ENCODE results near the gene PDE4D. TPM values are rescaled to one million over a fixed set of nuclear protein-coding genes. Genes with fewer than 3 reads are reported as not detected.
A peak's percentile ranks its signal among the peaks of the same experiment; 100 is the strongest.

Gene PDE4D
- total and polyA plus RNA-seq, 9 donors = 21.1 to 65.9 (median 33.0) TPM

- peak; percentile 80 for DNase-seq
- no peaks in the 10 kb centered on the region for H3K36me3 ChIP-seq (ENCODE audit: control insufficient read depth, insufficient read depth, low read length)
- peak overlapping the region; percentile 92 for H3K27ac ChIP-seq (ENCODE audit: low read length)
- WGBS (ENCODE audit: insufficient coverage) = no CpG with 5 or more reads among the region's 15 CpGs
- H3K4me3 ChIP-seq (ENCODE audit: low read length) = peak overlapping the region; percentile 25
- H3K27me3 ChIP-seq (ENCODE audit: control insufficient read depth, insufficient read depth, low read length) = no peaks in the 10 kb centered on the region
- no peaks in the 10 kb centered on the region for H3K9me3 ChIP-seq (replicated peaks; ENCODE audit: control insufficient read depth, low read depth, low read length)
- H3K4me1 ChIP-seq (ENCODE audit: control insufficient read depth, insufficient read depth, low read length) = peaks cover 21% of the 10 kb centered on the region
Observed at GRCh38 chr5:59126708-59127573, 766.6 kb downstream of the PDE4D start.

DNA sequence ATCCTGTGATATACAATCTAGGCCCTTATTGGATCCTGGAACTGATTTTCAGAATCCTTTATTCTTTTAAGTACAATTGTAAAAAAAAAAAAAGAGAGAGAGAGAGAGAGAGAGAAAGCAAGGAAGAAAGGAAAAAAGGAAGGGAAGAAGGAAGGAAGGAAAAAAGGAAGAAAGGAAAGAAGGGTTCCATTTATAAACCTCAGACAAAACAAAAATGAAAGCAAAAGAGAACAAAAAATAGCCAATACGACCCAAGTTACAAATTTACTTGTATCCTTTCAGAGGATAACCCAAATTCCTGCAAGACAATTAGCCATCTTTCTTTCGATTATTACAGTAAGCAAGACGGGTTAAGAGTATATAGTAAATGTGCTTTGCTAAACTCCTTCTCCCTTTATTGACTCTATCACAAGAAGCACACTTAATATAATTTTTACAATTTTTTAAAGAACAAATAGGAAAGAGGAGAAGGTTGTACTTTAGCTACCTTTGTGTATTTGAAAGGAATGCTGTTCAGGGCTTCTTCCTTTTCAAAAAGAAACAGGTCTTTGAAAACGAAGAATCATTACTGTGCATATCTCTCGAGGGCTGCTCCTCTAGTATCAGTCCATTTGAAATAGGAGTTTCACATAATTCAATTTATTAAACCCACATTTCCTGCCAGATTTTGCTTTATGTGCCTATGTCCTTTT is 767.4 kb downstream of the PDE4D start:
- Histone ChIP-seq H3K27ac (ENCODE audit: low read length) (peak overlapping the region; percentile 92), H3K9me3 (replicated peaks; ENCODE audit: control insufficient read depth, low read depth, low read length) (no peaks in the 10 kb centered on the region), H3K4me3 (ENCODE audit: low read length) (no peak overlapping the region), H3K4me1 (ENCODE audit: control insufficient read depth, insufficient read depth, low read length) (peaks cover 21% of the 10 kb centered on the region), H3K36me3 (ENCODE audit: control insufficient read depth, insufficient read depth, low read length) (no peaks in the 10 kb centered on the region), H3K27me3 (ENCODE audit: control insufficient read depth, insufficient read depth, low read length) (no peaks in the 10 kb centered on the region)
- DNase-seq = peak; percentile 22
- WGBS (ENCODE audit: insufficient coverage) = no CpG with 5 or more reads among the region's 5 CpGs

- Histone ChIP-seq H3K9me3 (replicated peaks; ENCODE audit: control insufficient read depth, low read depth, low read length) (no peaks in the 10 kb centered on the region), H3K4me3 (ENCODE audit: low read length) (no peak overlapping the region), H3K27me3 (ENCODE audit: control insufficient read depth, insufficient read depth, low read length) (no peaks in the 10 kb centered on the region), H3K36me3 (ENCODE audit: control insufficient read depth, insufficient read depth, low read length) (no peaks in the 10 kb centered on the region), H3K4me1 (ENCODE audit: control insufficient read depth, insufficient read depth, low read length) (peaks cover 21% of the 10 kb centered on the region), H3K27ac (ENCODE audit: low read length) (peak overlapping the region; percentile 92)
- WGBS (ENCODE audit: insufficient coverage) = 34% methylated on average over 7 of the region's 9 CpGs
- peak; percentile 42 for DNase-seq
Observed at GRCh38 chr5:59125011-59125961, 768.2 kb downstream of the PDE4D start.

DNA sequence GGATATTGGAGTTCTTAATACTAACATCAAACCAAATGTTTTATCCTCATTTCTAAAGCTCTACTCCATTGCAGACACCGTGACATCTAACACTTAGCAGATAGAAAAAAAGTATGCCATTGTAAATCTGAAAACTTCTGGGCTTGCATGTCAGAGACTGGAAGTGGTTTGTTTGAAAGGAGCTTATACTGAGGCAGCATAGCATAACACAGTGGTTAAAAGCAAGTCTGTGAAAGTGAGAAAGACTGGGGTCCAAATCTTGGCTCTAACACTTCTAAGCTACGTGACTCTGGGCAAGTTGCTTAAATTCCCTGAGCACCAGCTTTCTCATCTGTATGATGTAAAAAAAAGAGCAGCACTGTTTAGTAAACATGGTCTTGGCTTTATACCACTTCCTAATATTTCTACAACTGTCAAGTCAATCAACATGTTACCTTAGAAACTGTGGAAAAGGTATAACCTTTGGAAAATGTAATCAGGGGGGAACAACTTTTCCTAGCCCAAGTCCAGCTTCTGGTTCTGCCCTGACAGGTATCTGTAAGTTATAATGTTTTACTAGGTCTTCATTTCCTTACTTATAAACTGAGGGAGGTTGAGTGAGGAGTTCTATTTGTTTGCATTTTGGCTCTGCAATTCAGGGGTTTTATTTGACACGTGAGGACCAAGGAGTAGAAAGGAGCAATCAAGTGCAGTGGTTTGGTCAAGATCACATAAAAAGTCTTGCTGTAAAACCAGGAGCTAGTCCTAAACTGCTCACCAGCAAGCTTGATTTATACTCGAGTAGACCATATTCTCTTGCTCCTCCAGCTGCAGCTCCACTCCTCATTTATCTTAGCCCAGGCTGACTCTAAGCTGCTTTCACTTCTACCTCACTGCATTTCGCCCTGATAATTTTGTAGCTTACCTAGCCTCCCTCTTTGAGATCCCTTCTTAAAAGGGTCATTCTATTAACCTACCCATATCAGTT is 769.6 kb downstream of the PDE4D start:
- H3K9me3 ChIP-seq (replicated peaks; ENCODE audit: control insufficient read depth, low read depth, low read length) = no peaks in the 10 kb centered on the region
- H3K4me1 ChIP-seq (ENCODE audit: control insufficient read depth, insufficient read depth, low read length) = peaks cover 21% of the 10 kb centered on the region
- peak overlapping the region; percentile 23 for H3K27ac ChIP-seq (ENCODE audit: low read length)
- WGBS (ENCODE audit: insufficient coverage) = 39% methylated on average over 2 of the region's 5 CpGs
- H3K27me3 ChIP-seq (ENCODE audit: control insufficient read depth, insufficient read depth, low read length) = no peaks in the 10 kb centered on the region
- peak; percentile 30 for DNase-seq
- no peaks in the 10 kb centered on the region for H3K36me3 ChIP-seq (ENCODE audit: control insufficient read depth, insufficient read depth, low read length)
- H3K4me3 ChIP-seq (ENCODE audit: low read length) = no peak overlapping the region

GRCh38 chr5:59119480-59119879 is 774.0 kb downstream of the PDE4D start:
- Histone ChIP-seq H3K27me3 (ENCODE audit: control insufficient read depth, insufficient read depth, low read length) (no peaks in the 10 kb centered on the region), H3K4me1 (ENCODE audit: control insufficient read depth, insufficient read depth, low read length) (peaks cover 5% of the 10 kb centered on the region), H3K4me3 (ENCODE audit: low read length) (no peak overlapping the region), H3K9me3 (replicated peaks; ENCODE audit: control insufficient read depth, low read depth, low read length) (no peaks in the 10 kb centered on the region), H3K27ac (ENCODE audit: low read length) (no peak overlapping the region), H3K36me3 (ENCODE audit: control insufficient read depth, insufficient read depth, low read length) (no peaks in the 10 kb centered on the region)
- DNase-seq = no peak
- no CpG with 5 or more reads among the region's 1 CpG for WGBS (ENCODE audit: insufficient coverage)

DNA sequence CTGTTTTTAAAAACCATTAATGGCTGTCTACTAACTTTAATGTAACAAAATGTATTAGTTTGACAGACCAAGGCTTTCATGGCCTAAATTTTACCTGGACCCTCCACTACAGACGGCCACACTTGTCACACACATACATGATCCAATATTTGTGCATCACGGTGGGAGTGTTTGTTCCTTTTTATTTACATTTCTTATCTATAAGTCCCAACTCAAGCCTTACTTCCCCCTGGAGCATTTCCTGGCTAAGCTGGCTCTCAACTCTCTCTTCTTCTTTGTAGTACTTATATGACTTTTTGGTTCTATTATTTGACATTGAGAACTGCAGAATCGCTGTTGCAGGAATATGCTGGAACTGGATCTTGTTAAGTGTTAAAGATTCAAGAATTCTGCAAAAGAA is 776.2 kb downstream of the PDE4D start:
- H3K27ac ChIP-seq (ENCODE audit: low read length) = no peak overlapping the region
- no peak for DNase-seq

DNA sequence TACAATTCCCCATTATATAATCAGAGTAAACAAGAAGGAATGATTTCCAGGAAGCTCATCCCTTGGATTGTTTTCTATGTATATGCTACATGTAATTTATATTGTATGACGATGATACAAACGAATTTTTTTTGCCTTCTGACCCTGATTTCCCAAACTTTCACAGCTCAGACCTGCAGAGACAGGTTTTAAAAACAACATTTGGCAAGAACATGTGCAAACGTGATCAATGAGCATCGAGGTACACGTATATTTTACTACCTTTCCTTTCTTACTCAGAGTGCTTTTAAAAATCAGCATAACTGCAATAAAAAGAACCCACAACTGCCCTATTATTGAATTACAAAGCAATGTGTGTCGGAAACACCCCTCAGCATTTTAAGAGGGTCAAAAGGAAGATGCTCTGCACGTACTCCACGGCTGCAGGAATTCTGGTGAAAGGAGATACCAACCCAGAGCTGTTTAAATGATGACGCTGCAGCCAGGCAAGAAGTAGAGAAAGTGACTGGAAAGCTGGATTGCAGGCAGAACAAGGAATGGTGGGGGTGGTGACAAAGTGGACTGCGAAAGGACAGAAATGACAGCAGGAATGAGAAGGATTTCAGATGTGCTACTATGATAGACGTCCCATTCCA is 777.2 kb downstream of the PDE4D start:
- H3K27ac ChIP-seq (ENCODE audit: low read length) = no peak overlapping the region

More for the DNA sequence above, 776.2 kb downstream of the PDE4D start:
- no peaks in the 10 kb centered on the region for H3K9me3 ChIP-seq (replicated peaks; ENCODE audit: control insufficient read depth, low read depth, low read length)
- 71% methylated on average over 1 of the region's 3 CpGs for WGBS (ENCODE audit: insufficient coverage)
- H3K27me3 ChIP-seq (ENCODE audit: control insufficient read depth, insufficient read depth, low read length) = no peaks in the 10 kb centered on the region
- H3K36me3 ChIP-seq (ENCODE audit: control insufficient read depth, insufficient read depth, low read length) = no peaks in the 10 kb centered on the region
- H3K4me1 ChIP-seq (ENCODE audit: control insufficient read depth, insufficient read depth, low read length) = peaks cover 3% of the 10 kb centered on the region
- no peak overlapping the region for H3K4me3 ChIP-seq (ENCODE audit: low read length)

DNA sequence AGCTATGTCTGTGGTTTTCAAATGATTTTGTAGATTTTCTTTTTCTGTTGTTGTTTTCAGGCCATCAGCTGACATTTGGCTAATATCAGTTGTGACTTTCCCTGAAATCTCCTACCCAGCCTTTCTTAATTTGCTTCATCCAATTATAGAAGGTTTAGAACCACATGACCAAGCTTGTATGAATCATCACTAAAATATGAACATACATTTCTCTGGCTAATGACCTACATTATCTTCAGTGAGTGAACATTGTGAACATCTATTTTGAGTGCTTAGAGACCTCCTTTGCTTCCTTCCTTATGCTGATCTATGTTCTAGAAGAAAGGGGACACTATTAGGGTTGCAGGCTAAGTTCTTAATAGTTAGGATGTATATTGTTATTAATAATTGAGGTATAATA is 778.2 kb downstream of the PDE4D start:
- Histone ChIP-seq H3K4me3 (ENCODE audit: low read length) (no peak overlapping the region), H3K36me3 (ENCODE audit: control insufficient read depth, insufficient read depth, low read length) (no peaks in the 10 kb centered on the region), H3K4me1 (ENCODE audit: control insufficient read depth, insufficient read depth, low read length) (peaks cover 3% of the 10 kb centered on the region), H3K27ac (ENCODE audit: low read length) (no peak overlapping the region), H3K9me3 (replicated peaks; ENCODE audit: control insufficient read depth, low read depth, low read length) (no peaks in the 10 kb centered on the region), H3K27me3 (ENCODE audit: control insufficient read depth, insufficient read depth, low read length) (no peaks in the 10 kb centered on the region)
- DNase-seq = no peak

More for the DNA sequence above, 777.2 kb downstream of the PDE4D start:
- 25% methylated on average over 6 of the region's 11 CpGs for whole genome bisulfite sequencing (ENCODE audit: insufficient coverage)
- no peaks in the 10 kb centered on the region for H3K9me3 ChIP-seq (replicated peaks; ENCODE audit: control insufficient read depth, low read depth, low read length)
- peaks cover 3% of the 10 kb centered on the region for H3K4me1 ChIP-seq (ENCODE audit: control insufficient read depth, insufficient read depth, low read length)
- no peaks in the 10 kb centered on the region for H3K27me3 ChIP-seq (ENCODE audit: control insufficient read depth, insufficient read depth, low read length)
- peak; percentile 32 for DNase-seq
- no peak overlapping the region for H3K4me3 ChIP-seq (ENCODE audit: low read length)
- no peaks in the 10 kb centered on the region for H3K36me3 ChIP-seq (ENCODE audit: control insufficient read depth, insufficient read depth, low read length)

DNA sequence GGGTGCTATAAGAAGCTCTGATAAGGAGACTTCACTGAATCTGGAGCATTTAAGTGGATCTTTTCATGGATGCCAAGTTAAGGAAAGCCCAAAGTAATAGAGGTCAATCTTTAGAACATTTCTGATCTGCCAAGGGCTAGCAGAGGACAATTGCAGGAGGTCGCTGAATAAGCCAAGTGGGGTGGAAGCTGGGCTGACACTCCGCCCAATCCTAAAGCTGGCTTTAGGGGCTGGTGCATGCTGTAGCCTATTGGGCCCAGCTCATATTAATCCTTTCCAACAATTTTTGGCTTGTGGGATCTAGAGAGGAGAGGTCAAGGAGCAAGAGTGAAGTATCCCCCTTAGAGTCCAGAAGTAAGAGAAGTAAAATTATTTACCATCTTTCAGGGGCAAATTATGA is 784.1 kb downstream of the PDE4D start:
- no peaks in the 10 kb centered on the region for H3K9me3 ChIP-seq (replicated peaks; ENCODE audit: control insufficient read depth, low read depth, low read length)
- no peak overlapping the region for H3K27ac ChIP-seq (ENCODE audit: low read length)
- H3K27me3 ChIP-seq (ENCODE audit: control insufficient read depth, insufficient read depth, low read length) = no peaks in the 10 kb centered on the region
- H3K4me3 ChIP-seq (ENCODE audit: low read length) = no peak overlapping the region
- DNase-seq = no peak
- no CpG with 5 or more reads among the region's 2 CpGs for WGBS (ENCODE audit: insufficient coverage)
- H3K4me1 ChIP-seq (ENCODE audit: control insufficient read depth, insufficient read depth, low read length) = peaks cover 2% of the 10 kb centered on the region
- H3K36me3 ChIP-seq (ENCODE audit: control insufficient read depth, insufficient read depth, low read length) = no peaks in the 10 kb centered on the region
